ENCODE data around the gene TPPP3. TPM values are rescaled to one million over a fixed set of nuclear protein-coding genes. Genes with fewer than 3 reads are reported as not detected.

The TPPP3 gene
- total and polyA plus RNA-seq, 9 of the 15 experiments (the other 6 are each of a cell fraction or from before 2014, with no cell fraction given): 0.13 to 0.50 (median 0.36) TPM; not detected in 2

DNA sequence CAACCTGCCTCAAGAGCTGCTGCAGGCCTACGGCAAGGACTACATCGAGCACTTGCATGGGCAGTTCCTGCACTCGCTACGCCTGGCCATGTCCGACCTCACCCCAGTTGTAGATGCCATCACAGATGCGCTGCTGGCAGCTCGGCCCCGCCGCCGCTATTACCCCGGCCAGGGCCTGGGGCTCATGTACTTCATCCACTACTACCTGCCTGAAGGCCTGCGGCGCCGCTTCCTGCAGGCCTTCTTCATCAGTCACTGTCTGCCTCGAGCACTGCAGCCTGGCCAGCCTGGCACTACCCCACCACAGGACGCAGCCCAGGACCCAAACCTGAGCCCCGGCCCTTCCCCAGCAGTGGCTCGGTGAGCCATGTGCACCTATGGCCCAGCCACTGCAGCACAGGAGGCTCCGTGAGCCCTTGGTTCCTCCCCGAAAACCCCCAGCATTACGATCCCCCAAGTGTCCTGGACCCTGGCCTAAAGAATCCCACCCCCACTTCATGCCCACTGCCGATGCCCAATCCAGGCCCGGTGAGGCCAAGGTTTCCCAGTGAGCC is 43.4 kb upstream of the TPPP3 start:
- Histone ChIP-seq H3K79me2 (ENCODE audit: control insufficient read depth, insufficient read depth, low read length) (no peaks in the 10 kb centered on the region), H3K9ac (ENCODE audit: insufficient read depth in 1 of 2, low read depth in 2 of 2, low read length in 2 of 2) (peak overlapping the region in 1 of 2 experiments; percentile 36; a peak in 1 of 4 replicates), H3K9me1 (ENCODE audit: control insufficient read depth, insufficient read depth, low read length) (peaks cover 3% of the 10 kb centered on the region), H3K36me3 (ENCODE audit: control insufficient read depth, insufficient read depth, low read length) (peaks cover 29% of the 10 kb centered on the region; the same call in 2 of the 3 replicates), H3K27me3 (ENCODE audit: control insufficient read depth in 2 of 2, insufficient read depth in 2 of 2, low read length in 2 of 2) (no peaks in the 10 kb centered on the region), H3K27ac (ENCODE audit: extremely low read depth, low read depth, low read length) (no peak overlapping the region), H3K9me3 (replicated peaks; ENCODE audit: control insufficient read depth, insufficient read depth, low read depth, low read length) (no peaks in the 10 kb centered on the region), H2AFZ (ENCODE audit: low read depth, low read length) (no peak overlapping the region), H3K4me2 (ENCODE audit: insufficient read depth, low read length) (no peak overlapping the region), H3K4me3 (no peak overlapping the region), H3K4me1 (replicated peaks in 1 of 2; ENCODE audit: control insufficient read depth in 2 of 2, insufficient read depth in 2 of 2, low read length in 2 of 2) (peaks cover 3 to 23% of the 10 kb centered on the region in 2 experiments; a peak in 3 of 5 replicates), H4K20me1 (replicated peaks; ENCODE audit: control insufficient read depth, insufficient read depth, low read length) (0 out of 2 replicates have a peak, but pooled peaks cover 3% of the 10 kb centered on the region)
- FAIRE-seq (no peak), ATAC-seq (no peak), DNase-seq (ENCODE audit: extremely low read depth in 1 of 4, low spot score in 3 of 4) (no peak)
- in situ Hi-C loops (cut with MboI): no loop called here
- POLR2A ChIA-PET: interaction anchor here (1.5 kb wide), 1 partner anchor 13 kb away, joined by 4 read pairs; no protein-coding TSS in a partner anchor
- CTCF ChIA-PET (ENCODE audit: low intra/inter-chr PET ratio): no interaction called here
- TF ChIP-seq POLR2G (IDR thresholded peaks at IDR 0.05; ENCODE audit: low read depth, low read length): peak; percentile 57; the same call in 1 of the 2 replicates
- TF ChIP-seq, protein P1, sequence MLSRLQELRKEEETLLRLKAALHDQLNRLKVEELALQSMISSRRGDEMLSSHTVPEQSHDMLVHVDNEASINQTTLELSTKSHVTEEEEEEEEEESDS (CRISPR knock-in tag; IDR thresholded peaks at IDR 0.05): no peak
- intact Hi-C loops (cut with micrococcal nuclease): no loop called here
- WGBS (ENCODE audit: insufficient coverage, low coverage, missing lambda C conversion rate): 89% methylated on average over 23 of the region's 23 CpGs
- no TSS peak for BruUV-seq (replicated peaks)

DNA sequence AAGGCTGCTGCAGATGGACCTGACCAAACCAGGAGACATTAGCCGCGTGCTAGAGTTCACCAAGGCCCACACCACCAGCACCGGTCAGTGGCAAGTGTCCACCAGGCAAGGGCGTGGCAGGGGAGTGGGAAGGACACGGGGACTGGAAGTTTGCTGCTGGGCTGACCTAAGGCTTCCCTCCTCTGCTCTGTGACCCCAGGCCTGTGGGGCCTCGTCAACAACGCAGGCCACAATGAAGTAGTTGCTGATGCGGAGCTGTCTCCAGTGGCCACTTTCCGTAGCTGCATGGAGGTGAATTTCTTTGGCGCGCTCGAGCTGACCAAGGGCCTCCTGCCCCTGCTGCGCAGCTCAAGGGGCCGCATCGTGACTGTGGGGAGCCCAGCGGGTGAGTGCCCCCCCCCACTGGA is 42.5 kb upstream of the TPPP3 start:
- DNase-seq (ENCODE audit: extremely low read depth in 1 of 4, low spot score in 3 of 4): no peak
- Histone ChIP-seq H3K4me1 (replicated peaks in 1 of 2; ENCODE audit: control insufficient read depth in 2 of 2, insufficient read depth in 2 of 2, low read length in 2 of 2) (peaks cover 6 to 27% of the 10 kb centered on the region in 2 experiments; a peak in 3 of 5 replicates), H3K9me1 (ENCODE audit: control insufficient read depth, insufficient read depth, low read length) (peaks cover 3% of the 10 kb centered on the region), H3K27ac (ENCODE audit: extremely low read depth, low read depth, low read length) (no peak overlapping the region), H2AFZ (ENCODE audit: low read depth, low read length) (no peak overlapping the region), H3K4me3 (no peak overlapping the region), H3K4me2 (ENCODE audit: insufficient read depth, low read length) (no peak overlapping the region), H3K27me3 (ENCODE audit: control insufficient read depth in 2 of 2, insufficient read depth in 2 of 2, low read length in 2 of 2) (no peaks in the 10 kb centered on the region), H3K79me2 (ENCODE audit: control insufficient read depth, insufficient read depth, low read length) (no peaks in the 10 kb centered on the region), H3K9ac (ENCODE audit: insufficient read depth in 1 of 2, low read depth in 2 of 2, low read length in 2 of 2) (peak overlapping the region in 1 of 2 experiments; percentile 68; a peak in 1 of 4 replicates), H3K36me3 (ENCODE audit: control insufficient read depth, insufficient read depth, low read length) (peaks cover 25% of the 10 kb centered on the region; the same call in 2 of the 3 replicates), H4K20me1 (replicated peaks; ENCODE audit: control insufficient read depth, insufficient read depth, low read length) (0 out of 2 replicates have a peak, but pooled peaks cover 3% of the 10 kb centered on the region), H3K9me3 (replicated peaks; ENCODE audit: control insufficient read depth, insufficient read depth, low read depth, low read length) (no peaks in the 10 kb centered on the region)
- in situ Hi-C loops (cut with MboI): no loop called here
- ChIA-PET CTCF (ENCODE audit: low intra/inter-chr PET ratio) (no interaction called here), POLR2A (interaction anchor here (0.6 to 1.5 kb wide), 3 partner anchors 8 to 24 kb away, joined by 3 to 4 read pairs (median 3); no protein-coding TSS in a partner anchor)
- ATAC-seq: no peak
- WGBS (ENCODE audit: insufficient coverage, low coverage, missing lambda C conversion rate): 80% methylated on average over 14 of the region's 16 CpGs
- no peak for FAIRE-seq
- TF ChIP-seq KAT7 (CRISPR knock-in tag; IDR thresholded peaks at IDR 0.05; ENCODE audit: borderline replicate concordance) (no peak), POLR2G (IDR thresholded peaks at IDR 0.05; ENCODE audit: low read depth, low read length) (peak; percentile 60), SIN3B (IDR thresholded peaks at IDR 0.05; ENCODE audit: low read depth) (no peak), CTBP1 (IDR thresholded peaks at IDR 0.05; ENCODE audit: borderline replicate concordance) (no peak), ZNF830 (CRISPR knock-in tag; IDR thresholded peaks at IDR 0.05) (no peak), MXI1 (IDR thresholded peaks at IDR 0.05; ENCODE audit: low read depth, low read length) (no peak), RBM22 (IDR thresholded peaks at IDR 0.05; ENCODE audit: low read depth, low read length, poor library complexity, severe bottlenecking) (peak; percentile 67), SNIP1 (IDR thresholded peaks at IDR 0.05; ENCODE audit: low read depth) (no peak), TBL1XR1 (IDR thresholded peaks at IDR 0.05; ENCODE audit: low read length in 2 of 2) (no peak)
- TF ChIP-seq, protein P2, sequence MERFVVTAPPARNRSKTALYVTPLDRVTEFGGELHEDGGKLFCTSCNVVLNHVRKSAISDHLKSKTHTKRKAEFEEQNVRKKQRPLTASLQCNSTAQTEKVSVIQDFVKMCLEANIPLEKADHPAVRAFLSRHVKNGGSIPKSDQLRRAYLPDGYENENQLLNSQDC (CRISPR knock-in tag; IDR thresholded peaks at IDR 0.05): no peak
- TF ChIP-seq, protein P3, sequence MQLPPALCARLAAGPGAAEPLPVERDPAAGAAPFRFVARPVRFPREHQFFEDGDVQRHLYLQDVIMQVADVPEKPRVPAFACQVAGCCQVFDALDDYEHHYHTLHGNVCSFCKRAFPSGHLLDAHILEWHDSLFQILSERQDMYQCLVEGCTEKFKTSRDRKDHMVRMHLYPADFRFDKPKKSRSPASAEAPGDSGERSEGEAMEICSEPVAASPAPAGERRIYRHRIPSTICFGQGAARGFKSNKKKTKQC (CRISPR knock-in tag; IDR thresholded peaks at IDR 0.05): no peak
- no TSS peak for BruUV-seq (replicated peaks)
- intact Hi-C loops (cut with micrococcal nuclease): no loop called here

Measured in K562 (cell line).